Neural cell (in vitro differentiated cells): Measurements from ENCODE around the gene STKLD1. TPM values are rescaled to one million over a fixed set of nuclear protein-coding genes. Genes with fewer than 3 reads are reported as not detected.

Experiments
- H2AFZ ChIP-seq: fragments of 200-600, 300-800 bp; sonication (generic), shearing (Covaris generic); 2 replicates; pipeline ENCODE4 v1.6.0; 2014; ENCODE audit warnings: low read depth, mild to moderate bottlenecking, antibody characterized with exemption, low read length, moderate library complexity
- H3F3A ChIP-seq: fragments of 200-600 bp; shearing (Covaris generic); 2 replicates; pipeline ENCODE4 v1.6.1; 2016; ENCODE audit warnings: mild to moderate bottlenecking, moderate library complexity, mixed read lengths, antibody characterized with exemption, low read length; ENCODE audit not compliant: insufficient read depth, poor library complexity, severe bottlenecking
- H3K27ac ChIP-seq: fragments of 200-600, 300-800 bp; sonication (generic), shearing (Covaris generic); 2 replicates; pipeline ENCODE4 v1.5.1; 2014; ENCODE audit warnings: mild to moderate bottlenecking, low read length, moderate library complexity
- H3K27me3 ChIP-seq: fragments of 300-800, 200-600 bp; sonication (generic), shearing (Covaris generic); 2 replicates; pipeline ENCODE4 v1.6.0; 2014; ENCODE audit warnings: mild to moderate bottlenecking, low read depth, low read length, moderate library complexity; ENCODE audit not compliant: insufficient read depth
- H3K36me3 ChIP-seq: fragments of 300-800, 200-600 bp; sonication (generic), shearing (Covaris generic); 2 replicates; pipeline ENCODE4 v1.5.1; 2014; ENCODE audit warnings: mild to moderate bottlenecking, antibody characterized with exemption, low read length, moderate library complexity; ENCODE audit not compliant: insufficient read depth
- H3K4me2 ChIP-seq: fragments of 300-800, 200-600 bp; sonication (generic), shearing (Covaris generic); 2 replicates; pipeline ENCODE4 v1.6.0; 2014; ENCODE audit warnings: mild to moderate bottlenecking, low read length
- H3K4me3 ChIP-seq: fragments of 300-800, 200-600 bp; sonication (generic), shearing (Covaris generic); 2 replicates; pipeline ENCODE4 v1.5.1; 2014; ENCODE audit warnings: mild to moderate bottlenecking, low read length, moderate library complexity
- H3K79me2 ChIP-seq: fragments of 200-600 bp; shearing (Covaris generic); replicated peaks from 2 replicates; pipeline ENCODE4 v1.6.0; 2014; ENCODE audit warnings: mild to moderate bottlenecking, low read length, moderate library complexity; ENCODE audit not compliant: insufficient read depth
- H3K9ac ChIP-seq: fragments of 300-800, 200-600 bp; sonication (generic), shearing (Covaris generic); 2 replicates; pipeline ENCODE4 v1.6.1; 2016; ENCODE audit warnings: mild to moderate bottlenecking, low read length, mixed read lengths
- H3K9me2 ChIP-seq: fragments of 200-600 bp; shearing (Covaris generic); 2 replicates; pipeline ENCODE4 v1.6.1; 2016; ENCODE audit warnings: mild to moderate bottlenecking, low read length, mixed read lengths; ENCODE audit not compliant: insufficient read depth
- H3K9me3 ChIP-seq: fragments of 200-600, 300-800 bp; sonication (generic), shearing (Covaris generic); 2 replicates; pipeline ENCODE4 v1.6.1; 2016; ENCODE audit warnings: mild to moderate bottlenecking, mixed run types, low read length, moderate library complexity, mixed read lengths
- H4K20me1 ChIP-seq: fragments of 200-600 bp; shearing (Covaris generic); 2 replicates; pipeline ENCODE4 v1.6.1; 2016; ENCODE audit warnings: mild to moderate bottlenecking, mixed run types; ENCODE audit not compliant: insufficient read depth
- EP300 ChIP-seq: fragments of 450-650 bp; conservative IDR thresholded peaks from 2 replicates; pipeline ENCODE4 v1.6.1; 2014; ENCODE audit warnings: antibody characterized with exemption, mild to moderate bottlenecking, moderate library complexity; ENCODE audit not compliant: poor library complexity, severe bottlenecking
- EZH2 ChIP-seq: fragments of 200-600, 300-800 bp; shearing (Covaris generic), sonication (generic); IDR thresholded peaks from 2 replicates; pipeline ENCODE4 v1.6.1; 2014; ENCODE audit warnings: antibody characterized with exemption, low read length, borderline replicate concordance, mild to moderate bottlenecking; ENCODE audit not compliant: insufficient read depth, poor library complexity, severe bottlenecking
- MXI1 ChIP-seq: fragments of 450-650 bp; conservative IDR thresholded peaks from 2 replicates; pipeline ENCODE4 v1.6.1; 2014; ENCODE audit warnings: antibody characterized with exemption, mild to moderate bottlenecking; ENCODE audit not compliant: poor library complexity, severe bottlenecking
- POLR2AphosphoS5 ChIP-seq: IDR thresholded peaks from 2 replicates; pipeline ENCODE4 v1.6.1; 2012
- RAD21 ChIP-seq: fragments of 450-650 bp; conservative IDR thresholded peaks from 2 replicates; pipeline ENCODE4 v1.6.1; 2014; ENCODE audit warnings: antibody characterized with exemption, mild to moderate bottlenecking, moderate library complexity
- SMC3 ChIP-seq: fragments of 450-650 bp; conservative IDR thresholded peaks from 2 replicates; pipeline ENCODE4 v1.6.1; 2014; ENCODE audit warnings: antibody characterized with exemption, mild to moderate bottlenecking, moderate library complexity; ENCODE audit not compliant: poor library complexity
- TAF1 ChIP-seq: IDR thresholded peaks from 2 replicates; pipeline ENCODE4 v1.6.1; 2012; ENCODE audit warnings: low read depth
- polyA plus RNA-seq: library from polyadenylated mRNA; depleted of rRNA; stranded (reverse); fragments of >200 nt; gene quantifications from 2 replicates; pipeline ENCODE4 v1.2.3, GENCODE V29; 2014
- TF ChIP-seq, protein P1 (sequence below): fragments of 450-650 bp; IDR thresholded peaks from 2 replicates; pipeline ENCODE4 v1.5.1; 2014; ENCODE audit warnings: antibody characterized with exemption, mild to moderate bottlenecking, moderate library complexity; ENCODE audit not compliant: poor library complexity, severe bottlenecking
- TF ChIP-seq, protein P2 (sequence below): IDR thresholded peaks from 2 replicates; pipeline ENCODE4 v1.6.1; 2012; ENCODE audit warnings: borderline replicate concordance

The STKLD1 gene
- polyA plus RNA-seq, 1 donor from 2014 or later: 1.1 TPM

DNA sequence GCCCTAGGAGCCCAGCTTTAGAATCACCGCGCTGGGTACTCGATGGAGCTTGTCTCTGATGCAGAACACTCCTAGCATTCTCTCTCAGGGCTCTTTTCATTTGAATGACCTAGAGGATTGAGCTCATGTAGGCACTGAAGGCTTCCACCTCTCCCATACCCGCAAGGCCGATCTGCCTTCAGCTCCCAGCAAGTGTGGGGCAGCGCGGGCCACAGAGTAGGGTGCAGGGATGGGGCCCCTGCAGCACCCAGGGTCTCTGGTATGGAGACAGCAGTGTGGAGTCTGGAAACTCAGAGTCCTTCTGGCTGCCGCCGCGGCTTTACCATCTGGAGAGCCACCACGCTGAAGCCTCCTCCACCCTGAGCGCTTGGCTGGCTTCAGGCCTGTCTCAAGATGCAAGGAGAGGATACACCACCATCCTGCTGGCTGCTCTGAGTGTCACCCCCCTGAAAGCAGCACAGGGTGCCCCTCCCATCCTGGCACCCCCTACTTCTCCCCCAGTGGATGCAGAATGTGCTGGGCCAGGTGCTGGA lies 12.9 kb downstream of the STKLD1 start:
- Histone ChIP-seq H3K9me3 (no peaks in the 10 kb centered on the region), H3K36me3 (no peaks in the 10 kb centered on the region), H3K9ac (no peak overlapping the region), H4K20me1 (no peaks in the 10 kb centered on the region), H3K27ac (no peak overlapping the region), H2AFZ (no peak overlapping the region), H3K4me2 (no peak overlapping the region), H3F3A (no peaks in the 10 kb centered on the region), H3K9me2 (no peaks in the 10 kb centered on the region), H3K79me2 (no peaks in the 10 kb centered on the region), H3K4me3 (no peak overlapping the region), H3K27me3 (no peaks in the 10 kb centered on the region)
- TF ChIP-seq TAF1: no peak
- TF ChIP-seq SMC3: no peak
- TF ChIP-seq EP300: no peak
- no peak for TF ChIP-seq MXI1
- no peak for TF ChIP-seq EZH2
- no peak for TF ChIP-seq RAD21
- TF ChIP-seq, protein P1, sequence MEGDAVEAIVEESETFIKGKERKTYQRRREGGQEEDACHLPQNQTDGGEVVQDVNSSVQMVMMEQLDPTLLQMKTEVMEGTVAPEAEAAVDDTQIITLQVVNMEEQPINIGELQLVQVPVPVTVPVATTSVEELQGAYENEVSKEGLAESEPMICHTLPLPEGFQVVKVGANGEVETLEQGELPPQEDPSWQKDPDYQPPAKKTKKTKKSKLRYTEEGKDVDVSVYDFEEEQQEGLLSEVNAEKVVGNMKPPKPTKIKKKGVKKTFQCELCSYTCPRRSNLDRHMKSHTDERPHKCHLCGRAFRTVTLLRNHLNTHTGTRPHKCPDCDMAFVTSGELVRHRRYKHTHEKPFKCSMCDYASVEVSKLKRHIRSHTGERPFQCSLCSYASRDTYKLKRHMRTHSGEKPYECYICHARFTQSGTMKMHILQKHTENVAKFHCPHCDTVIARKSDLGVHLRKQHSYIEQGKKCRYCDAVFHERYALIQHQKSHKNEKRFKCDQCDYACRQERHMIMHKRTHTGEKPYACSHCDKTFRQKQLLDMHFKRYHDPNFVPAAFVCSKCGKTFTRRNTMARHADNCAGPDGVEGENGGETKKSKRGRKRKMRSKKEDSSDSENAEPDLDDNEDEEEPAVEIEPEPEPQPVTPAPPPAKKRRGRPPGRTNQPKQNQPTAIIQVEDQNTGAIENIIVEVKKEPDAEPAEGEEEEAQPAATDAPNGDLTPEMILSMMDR: no peak
- TF ChIP-seq POLR2AphosphoS5: no peak
- TF ChIP-seq, protein P2, sequence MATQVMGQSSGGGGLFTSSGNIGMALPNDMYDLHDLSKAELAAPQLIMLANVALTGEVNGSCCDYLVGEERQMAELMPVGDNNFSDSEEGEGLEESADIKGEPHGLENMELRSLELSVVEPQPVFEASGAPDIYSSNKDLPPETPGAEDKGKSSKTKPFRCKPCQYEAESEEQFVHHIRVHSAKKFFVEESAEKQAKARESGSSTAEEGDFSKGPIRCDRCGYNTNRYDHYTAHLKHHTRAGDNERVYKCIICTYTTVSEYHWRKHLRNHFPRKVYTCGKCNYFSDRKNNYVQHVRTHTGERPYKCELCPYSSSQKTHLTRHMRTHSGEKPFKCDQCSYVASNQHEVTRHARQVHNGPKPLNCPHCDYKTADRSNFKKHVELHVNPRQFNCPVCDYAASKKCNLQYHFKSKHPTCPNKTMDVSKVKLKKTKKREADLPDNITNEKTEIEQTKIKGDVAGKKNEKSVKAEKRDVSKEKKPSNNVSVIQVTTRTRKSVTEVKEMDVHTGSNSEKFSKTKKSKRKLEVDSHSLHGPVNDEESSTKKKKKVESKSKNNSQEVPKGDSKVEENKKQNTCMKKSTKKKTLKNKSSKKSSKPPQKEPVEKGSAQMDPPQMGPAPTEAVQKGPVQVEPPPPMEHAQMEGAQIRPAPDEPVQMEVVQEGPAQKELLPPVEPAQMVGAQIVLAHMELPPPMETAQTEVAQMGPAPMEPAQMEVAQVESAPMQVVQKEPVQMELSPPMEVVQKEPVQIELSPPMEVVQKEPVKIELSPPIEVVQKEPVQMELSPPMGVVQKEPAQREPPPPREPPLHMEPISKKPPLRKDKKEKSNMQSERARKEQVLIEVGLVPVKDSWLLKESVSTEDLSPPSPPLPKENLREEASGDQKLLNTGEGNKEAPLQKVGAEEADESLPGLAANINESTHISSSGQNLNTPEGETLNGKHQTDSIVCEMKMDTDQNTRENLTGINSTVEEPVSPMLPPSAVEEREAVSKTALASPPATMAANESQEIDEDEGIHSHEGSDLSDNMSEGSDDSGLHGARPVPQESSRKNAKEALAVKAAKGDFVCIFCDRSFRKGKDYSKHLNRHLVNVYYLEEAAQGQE: no peak

DNA sequence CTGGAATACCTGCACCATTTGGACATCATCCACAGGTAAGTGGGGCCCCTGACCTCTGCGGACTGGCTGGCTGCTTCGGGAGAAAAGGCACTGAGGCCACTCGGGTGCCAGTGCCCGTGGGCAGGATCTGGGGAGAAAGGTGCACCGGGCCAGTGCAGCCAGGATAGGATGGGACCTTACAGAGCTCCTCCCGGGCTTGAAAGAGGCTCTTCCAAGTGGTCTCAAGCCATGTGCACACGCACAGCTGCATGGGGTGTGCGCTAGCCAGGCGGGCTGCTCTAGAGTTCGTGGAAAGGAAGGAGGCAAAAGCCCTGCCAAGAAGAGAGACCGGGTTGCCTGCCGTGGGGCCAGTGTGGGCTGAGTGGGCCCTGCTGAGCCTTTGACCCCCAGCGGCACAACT lies 13.4 kb downstream of the STKLD1 start:
- no peak overlapping the region for H3K9ac ChIP-seq
- no peak overlapping the region for H3K27ac ChIP-seq
- H4K20me1 ChIP-seq: no peaks in the 10 kb centered on the region
- no peaks in the 10 kb centered on the region for H3K27me3 ChIP-seq
- no peaks in the 10 kb centered on the region for H3K9me2 ChIP-seq
- no peak overlapping the region for H2AFZ ChIP-seq
- H3K79me2 ChIP-seq: no peaks in the 10 kb centered on the region
- no peak for TF ChIP-seq SMC3
- TF ChIP-seq POLR2AphosphoS5: no peak
- TF ChIP-seq TAF1: no peak
- no peak overlapping the region for H3K4me2 ChIP-seq
- H3K4me3 ChIP-seq: no peak overlapping the region
- no peaks in the 10 kb centered on the region for H3K36me3 ChIP-seq
- H3K9me3 ChIP-seq: no peaks in the 10 kb centered on the region
- no peaks in the 10 kb centered on the region for H3F3A ChIP-seq

DNA sequence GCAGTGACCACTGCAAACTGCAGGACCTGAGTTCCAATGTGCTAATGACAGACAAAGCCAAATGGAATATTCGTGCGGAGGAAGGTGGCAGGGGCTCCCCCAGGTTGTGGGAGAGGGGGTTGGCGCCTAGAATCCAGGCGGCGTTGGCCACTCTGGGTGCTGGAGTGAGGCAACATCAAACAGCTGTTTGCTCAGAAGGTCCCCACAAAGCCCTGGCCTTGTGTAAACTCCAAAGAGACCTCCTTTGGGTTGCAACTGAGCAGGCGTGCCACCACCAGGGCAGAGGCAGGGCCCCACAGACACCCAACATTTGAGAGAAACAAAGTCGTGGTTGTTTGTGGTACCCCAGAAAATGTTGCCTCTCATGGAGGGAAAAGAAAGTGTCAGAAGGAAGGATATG lies 14.5 kb downstream of the STKLD1 start:
- Histone ChIP-seq H3K4me2 (no peak overlapping the region), H4K20me1 (no peaks in the 10 kb centered on the region), H3K79me2 (no peaks in the 10 kb centered on the region), H3K9ac (no peak overlapping the region), H2AFZ (no peak overlapping the region), H3K9me2 (no peaks in the 10 kb centered on the region), H3K27ac (no peak overlapping the region), H3K4me3 (no peak overlapping the region), H3K9me3 (no peaks in the 10 kb centered on the region), H3K36me3 (no peaks in the 10 kb centered on the region), H3F3A (no peaks in the 10 kb centered on the region), H3K27me3 (no peaks in the 10 kb centered on the region)
- TF ChIP-seq TAF1: no peak
- TF ChIP-seq, protein P1: no peak
- TF ChIP-seq, protein P2: no peak
- TF ChIP-seq RAD21: no peak
- TF ChIP-seq EP300: no peak
- TF ChIP-seq SMC3: no peak
- TF ChIP-seq MXI1: no peak
- no peak for TF ChIP-seq POLR2AphosphoS5
- no peak for TF ChIP-seq EZH2
